ENCODE measurements around the gene CACNA1H. TPM values are rescaled to one million over a fixed set of nuclear protein-coding genes. Genes with fewer than 3 reads are reported as not detected.
"Not testable (repeated sequence)": the region's sequence is repeated elsewhere in the genome, so short reads cannot be mapped to it uniquely, and the experiment has no call there.

The CACNA1H gene
- total RNA-seq, 1 experiment from 2014 or later = 19.7 TPM

DNA sequence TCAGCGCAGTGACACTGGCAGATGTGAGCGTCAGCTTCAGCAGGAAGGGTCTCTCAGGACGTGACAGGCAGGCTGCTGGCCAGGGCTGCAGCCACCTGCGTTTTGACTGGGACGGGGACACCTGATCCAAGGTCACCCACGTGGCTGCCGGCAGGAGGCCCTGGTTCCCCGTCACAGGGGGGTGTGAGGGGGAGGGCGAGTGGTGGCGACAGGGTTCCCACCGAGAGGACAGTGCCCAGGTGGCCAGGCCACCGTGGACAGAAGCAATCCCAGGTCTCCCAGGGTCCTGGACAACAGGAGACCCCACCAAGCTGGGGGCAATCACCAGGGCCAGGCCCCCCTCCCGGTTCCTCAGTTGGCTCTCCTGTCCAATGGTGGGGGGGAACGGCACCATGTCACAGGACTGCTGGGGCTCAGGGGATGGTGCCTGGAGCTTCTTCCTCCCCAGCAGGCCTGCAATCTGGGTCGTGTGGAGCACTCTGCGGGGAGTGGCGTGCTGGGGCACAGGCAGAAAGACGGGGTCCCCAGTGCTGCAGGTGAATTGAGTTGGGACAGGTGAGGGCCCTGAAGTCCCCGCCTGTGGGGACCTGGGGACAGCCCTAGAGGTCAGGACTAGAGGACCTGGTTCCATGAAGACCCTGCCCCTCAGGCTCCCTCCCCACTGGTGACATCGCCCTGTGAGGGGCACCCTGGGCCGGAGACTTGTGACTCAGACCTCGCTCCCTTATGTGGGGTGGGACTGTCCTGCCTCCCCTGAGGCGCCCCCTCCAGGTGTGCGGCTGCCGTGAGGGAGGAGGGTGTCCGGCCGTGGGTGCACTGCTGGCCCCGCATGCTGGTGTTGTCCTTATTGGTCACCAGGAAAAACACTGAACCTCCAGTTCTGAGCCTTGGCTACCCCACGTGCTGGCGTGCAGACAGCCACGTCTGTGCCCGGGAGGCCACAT lies 91.3 kb downstream of the CACNA1H start:
- DNase-seq (ENCODE audit: low spot score); intact Hi-C loops (cut with micrococcal nuclease; ENCODE audit: unreplicated experiment); H3K9me3 ChIP-seq (ENCODE audit: low read depth, low read length, poor library complexity, severe bottlenecking); H3K36me3 ChIP-seq (ENCODE audit: insufficient read depth, low read length, poor library complexity, severe bottlenecking); H3K27me3 ChIP-seq (replicated peaks; ENCODE audit: insufficient read depth, low read depth, low read length, poor library complexity); H3K4me3 ChIP-seq (ENCODE audit: low read depth, low read length, poor library complexity, severe bottlenecking); POLR2A ChIA-PET (ENCODE audit: low non-redundant PET); CTCF ChIA-PET; BruUV-seq (replicated peaks): not testable (repeated sequence)
- Histone ChIP-seq H3K4me1 (ENCODE audit: insufficient read depth, low read length, poor library complexity, severe bottlenecking) (peaks cover 26% of the 10 kb centered on the region), H3K27ac (ENCODE audit: low read depth, low read length, poor library complexity, severe bottlenecking) (peak overlapping the region; percentile 90)

DNA sequence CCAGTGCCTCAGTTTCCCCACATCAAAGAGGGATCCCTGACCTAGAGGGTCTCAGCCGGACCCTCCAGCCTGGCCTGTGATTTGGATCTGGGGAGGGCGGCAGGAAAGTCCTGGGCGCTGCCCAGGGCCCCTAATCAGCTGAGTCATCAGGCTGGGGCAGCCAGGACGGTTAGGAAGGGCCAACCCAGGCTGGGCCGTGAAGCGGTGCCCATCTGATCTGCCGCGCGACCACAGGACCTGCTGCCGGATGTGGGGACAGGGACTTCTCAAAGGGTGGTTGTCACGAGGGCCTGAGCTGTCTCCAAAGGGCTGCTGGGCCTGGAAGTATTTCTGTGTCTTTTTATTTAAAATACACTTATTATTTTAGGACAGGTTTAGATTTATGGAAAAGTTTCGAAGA lies 92.0 kb downstream of the CACNA1H start:
- no peak for DNase-seq (ENCODE audit: low spot score)
- BruUV-seq (replicated peaks) = no TSS peak
- Histone ChIP-seq H3K9me3 (ENCODE audit: low read depth, low read length, poor library complexity, severe bottlenecking) (no peaks in the 10 kb centered on the region), H3K4me1 (ENCODE audit: insufficient read depth, low read length, poor library complexity, severe bottlenecking) (peaks cover 26% of the 10 kb centered on the region), H3K27me3 (replicated peaks; ENCODE audit: insufficient read depth, low read depth, low read length, poor library complexity) (no peaks in the 10 kb centered on the region), H3K36me3 (ENCODE audit: insufficient read depth, low read length, poor library complexity, severe bottlenecking) (no peaks in the 10 kb centered on the region), H3K4me3 (ENCODE audit: low read depth, low read length, poor library complexity, severe bottlenecking) (no peak overlapping the region), H3K27ac (ENCODE audit: low read depth, low read length, poor library complexity, severe bottlenecking) (peak overlapping the region; percentile 90)
- ChIA-PET POLR2A (ENCODE audit: low non-redundant PET) (no interaction called here), CTCF (no interaction called here)
- intact Hi-C loops (cut with micrococcal nuclease; ENCODE audit: unreplicated experiment) = no loop called here
- TF ChIP-seq EZH2 (IDR thresholded peaks at IDR 0.05; ENCODE audit: borderline replicate concordance, low read depth, low read length, poor library complexity, severe bottlenecking) = no peak
- TF ChIP-seq, protein P1, sequence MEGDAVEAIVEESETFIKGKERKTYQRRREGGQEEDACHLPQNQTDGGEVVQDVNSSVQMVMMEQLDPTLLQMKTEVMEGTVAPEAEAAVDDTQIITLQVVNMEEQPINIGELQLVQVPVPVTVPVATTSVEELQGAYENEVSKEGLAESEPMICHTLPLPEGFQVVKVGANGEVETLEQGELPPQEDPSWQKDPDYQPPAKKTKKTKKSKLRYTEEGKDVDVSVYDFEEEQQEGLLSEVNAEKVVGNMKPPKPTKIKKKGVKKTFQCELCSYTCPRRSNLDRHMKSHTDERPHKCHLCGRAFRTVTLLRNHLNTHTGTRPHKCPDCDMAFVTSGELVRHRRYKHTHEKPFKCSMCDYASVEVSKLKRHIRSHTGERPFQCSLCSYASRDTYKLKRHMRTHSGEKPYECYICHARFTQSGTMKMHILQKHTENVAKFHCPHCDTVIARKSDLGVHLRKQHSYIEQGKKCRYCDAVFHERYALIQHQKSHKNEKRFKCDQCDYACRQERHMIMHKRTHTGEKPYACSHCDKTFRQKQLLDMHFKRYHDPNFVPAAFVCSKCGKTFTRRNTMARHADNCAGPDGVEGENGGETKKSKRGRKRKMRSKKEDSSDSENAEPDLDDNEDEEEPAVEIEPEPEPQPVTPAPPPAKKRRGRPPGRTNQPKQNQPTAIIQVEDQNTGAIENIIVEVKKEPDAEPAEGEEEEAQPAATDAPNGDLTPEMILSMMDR (conservative IDR thresholded peaks at IDR 0.05; ENCODE audit: low read depth, low read length) = no peak

DNA sequence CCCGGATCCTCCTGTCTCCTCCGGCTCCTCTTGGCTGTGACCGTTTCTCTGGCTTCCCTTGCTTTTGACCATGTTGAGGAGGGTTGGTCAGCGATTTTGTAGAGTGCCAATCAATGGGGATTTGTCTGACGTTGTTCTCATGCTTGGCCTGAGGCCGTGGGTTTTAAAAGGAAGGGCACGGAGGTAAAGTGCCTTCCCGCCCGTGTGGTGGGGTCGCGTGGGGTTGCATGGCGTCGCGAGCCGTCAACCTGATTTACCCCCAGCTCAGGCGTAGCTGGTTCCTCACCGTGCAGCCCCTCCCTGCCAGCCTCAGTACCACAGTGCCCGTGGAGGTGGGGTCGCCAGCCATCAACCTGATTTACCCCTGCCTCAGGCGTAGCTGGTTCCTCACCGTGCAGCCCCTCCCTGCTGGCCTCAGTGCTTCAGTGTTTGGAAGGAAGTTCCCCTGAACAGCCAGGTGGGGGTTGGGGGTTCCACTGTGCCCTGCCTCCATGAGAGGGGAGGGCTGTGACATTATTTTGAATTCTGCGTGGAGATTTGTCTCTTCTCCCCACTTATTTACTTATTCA lies 92.6 kb downstream of the CACNA1H start:
- Histone ChIP-seq H3K9me3 (ENCODE audit: low read depth, low read length, poor library complexity, severe bottlenecking) (no peaks in the 10 kb centered on the region), H3K27me3 (replicated peaks; ENCODE audit: insufficient read depth, low read depth, low read length, poor library complexity) (no peaks in the 10 kb centered on the region), H3K4me1 (ENCODE audit: insufficient read depth, low read length, poor library complexity, severe bottlenecking) (peaks cover 26% of the 10 kb centered on the region), H3K36me3 (ENCODE audit: insufficient read depth, low read length, poor library complexity, severe bottlenecking) (no peaks in the 10 kb centered on the region), H3K4me3 (ENCODE audit: low read depth, low read length, poor library complexity, severe bottlenecking) (no peak overlapping the region), H3K27ac (ENCODE audit: low read depth, low read length, poor library complexity, severe bottlenecking) (peak overlapping the region; percentile 90)
- ChIA-PET CTCF (no interaction called here), POLR2A (ENCODE audit: low non-redundant PET) (no interaction called here)
- BruUV-seq (replicated peaks) = no TSS peak
- no peak for DNase-seq (ENCODE audit: low spot score)
- TF ChIP-seq EZH2 (IDR thresholded peaks at IDR 0.05; ENCODE audit: borderline replicate concordance, low read depth, low read length, poor library complexity, severe bottlenecking) = no peak
- TF ChIP-seq, protein P1 (conservative IDR thresholded peaks at IDR 0.05; ENCODE audit: low read depth, low read length) = no peak
- intact Hi-C loops (cut with micrococcal nuclease; ENCODE audit: unreplicated experiment) = no loop called here

DNA sequence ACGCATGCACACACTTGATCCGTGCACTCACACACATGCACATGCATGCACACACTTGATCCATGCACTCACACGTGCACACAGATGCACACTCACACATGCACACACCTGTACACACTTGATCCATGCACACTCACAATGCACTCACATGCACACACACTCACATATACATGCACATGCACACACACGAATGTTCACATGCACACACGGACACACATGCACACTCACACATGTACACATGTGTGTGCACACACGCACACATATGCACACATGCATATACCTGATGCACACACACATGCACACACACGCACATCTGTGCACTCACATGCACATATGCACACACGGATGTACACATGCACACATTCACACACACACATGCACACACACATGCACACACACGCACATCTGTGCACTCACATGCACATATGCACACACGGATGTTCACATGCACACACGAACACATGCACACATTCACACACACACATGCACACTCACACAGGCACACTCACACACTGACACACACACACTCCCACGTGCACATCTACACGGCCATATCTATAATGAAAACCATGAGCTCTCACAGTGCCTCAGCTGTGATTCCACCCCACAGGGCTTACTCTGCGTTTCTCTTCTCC lies 95.1 kb downstream of the CACNA1H start:
- intact Hi-C loops (cut with micrococcal nuclease; ENCODE audit: unreplicated experiment); DNase-seq (ENCODE audit: low spot score); CTCF ChIA-PET: not testable (repeated sequence)

DNA sequence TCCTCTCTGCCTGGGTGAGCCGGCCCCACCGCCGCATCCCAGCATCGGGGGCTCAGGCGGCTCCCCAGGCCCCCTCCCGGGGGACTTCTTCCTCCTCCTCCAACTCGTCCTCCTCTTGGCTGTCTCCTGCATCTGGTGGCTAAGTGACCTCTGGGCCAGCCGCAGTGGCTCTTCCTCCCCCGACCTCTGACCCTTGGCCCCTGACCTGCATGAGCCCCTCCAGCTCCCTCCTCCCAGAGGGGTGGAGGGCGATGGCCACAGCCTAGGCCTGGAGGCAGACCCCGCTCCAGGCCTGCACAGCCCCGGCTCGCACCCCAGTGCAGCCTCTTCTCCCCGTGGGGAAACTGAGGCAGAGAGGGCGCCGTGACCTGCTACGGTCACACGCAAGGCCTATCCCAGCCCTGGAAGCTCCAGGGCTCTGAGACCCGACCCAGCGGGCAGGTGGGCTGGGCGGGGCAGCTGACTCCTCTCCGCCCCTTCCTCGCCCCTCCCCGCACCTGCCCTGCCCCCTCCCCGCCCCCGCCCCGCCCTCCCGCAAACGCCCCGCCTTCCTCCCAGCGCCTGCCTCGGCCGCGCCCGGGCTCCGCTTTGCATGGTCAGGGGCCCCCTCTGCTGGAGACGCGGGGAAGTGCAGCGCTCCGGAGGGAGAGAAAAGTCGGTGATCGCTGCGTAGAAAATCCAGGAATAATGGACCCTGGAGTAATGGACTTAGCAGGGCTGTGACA lies 96.3 kb downstream of the CACNA1H start:
- CTCF ChIA-PET; DNase-seq (ENCODE audit: low spot score); H3K27ac ChIP-seq (ENCODE audit: low read depth, low read length, poor library complexity, severe bottlenecking); BruUV-seq (replicated peaks); H3K4me3 ChIP-seq (ENCODE audit: low read depth, low read length, poor library complexity, severe bottlenecking); H3K36me3 ChIP-seq (ENCODE audit: insufficient read depth, low read length, poor library complexity, severe bottlenecking); H3K27me3 ChIP-seq (replicated peaks; ENCODE audit: insufficient read depth, low read depth, low read length, poor library complexity); POLR2A ChIA-PET (ENCODE audit: low non-redundant PET); intact Hi-C loops (cut with micrococcal nuclease; ENCODE audit: unreplicated experiment); H3K9me3 ChIP-seq (ENCODE audit: low read depth, low read length, poor library complexity, severe bottlenecking): not testable (repeated sequence)
- peaks cover 26% of the 10 kb centered on the region for H3K4me1 ChIP-seq (ENCODE audit: insufficient read depth, low read length, poor library complexity, severe bottlenecking)

More for the DNA sequence above, 95.1 kb downstream of the CACNA1H start:
- POLR2A ChIA-PET (ENCODE audit: low non-redundant PET); H3K27me3 ChIP-seq (replicated peaks; ENCODE audit: insufficient read depth, low read depth, low read length, poor library complexity); BruUV-seq (replicated peaks); H3K36me3 ChIP-seq (ENCODE audit: insufficient read depth, low read length, poor library complexity, severe bottlenecking); H3K9me3 ChIP-seq (ENCODE audit: low read depth, low read length, poor library complexity, severe bottlenecking); H3K4me3 ChIP-seq (ENCODE audit: low read depth, low read length, poor library complexity, severe bottlenecking): not testable (repeated sequence)
- peak overlapping the region; percentile 90 for H3K27ac ChIP-seq (ENCODE audit: low read depth, low read length, poor library complexity, severe bottlenecking)
- peaks cover 26% of the 10 kb centered on the region for H3K4me1 ChIP-seq (ENCODE audit: insufficient read depth, low read length, poor library complexity, severe bottlenecking)

Data from A673 (cell line).